Measurements from ENCODE around the gene ANXA8. TPM values are rescaled to one million over a fixed set of nuclear protein-coding genes. Genes with fewer than 3 reads are reported as not detected.
"Not testable (repeated sequence)": the region's sequence is repeated elsewhere in the genome, so short reads cannot be mapped to it uniquely, and the experiment has no call there.

Gene ANXA8
- total RNA-seq, 1 donor from 2014 or later: not detected

DNA sequence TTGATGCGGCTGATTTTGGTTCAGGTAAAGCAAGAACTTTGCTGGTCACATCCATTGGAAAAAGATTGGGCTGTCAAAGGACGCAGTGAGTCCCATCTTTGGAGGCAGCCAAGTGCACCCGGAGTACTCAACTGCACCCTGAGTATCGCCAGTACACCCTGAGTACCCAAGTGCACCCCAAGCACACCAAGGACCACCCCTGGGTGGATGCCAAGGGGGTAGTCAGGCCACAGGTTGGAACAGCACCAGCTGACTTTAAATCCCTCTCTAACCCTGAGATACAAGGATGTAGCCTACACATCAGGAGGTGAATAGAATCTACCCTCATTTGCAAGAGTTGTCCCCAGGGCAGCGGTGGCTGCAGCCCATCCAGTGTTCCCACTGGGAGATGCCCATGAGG, 16.5 kb downstream of the ANXA8 start:
- DNase-seq (ENCODE audit: low spot score in 2 of 2); FAIRE-seq: not testable (repeated sequence)

DNA sequence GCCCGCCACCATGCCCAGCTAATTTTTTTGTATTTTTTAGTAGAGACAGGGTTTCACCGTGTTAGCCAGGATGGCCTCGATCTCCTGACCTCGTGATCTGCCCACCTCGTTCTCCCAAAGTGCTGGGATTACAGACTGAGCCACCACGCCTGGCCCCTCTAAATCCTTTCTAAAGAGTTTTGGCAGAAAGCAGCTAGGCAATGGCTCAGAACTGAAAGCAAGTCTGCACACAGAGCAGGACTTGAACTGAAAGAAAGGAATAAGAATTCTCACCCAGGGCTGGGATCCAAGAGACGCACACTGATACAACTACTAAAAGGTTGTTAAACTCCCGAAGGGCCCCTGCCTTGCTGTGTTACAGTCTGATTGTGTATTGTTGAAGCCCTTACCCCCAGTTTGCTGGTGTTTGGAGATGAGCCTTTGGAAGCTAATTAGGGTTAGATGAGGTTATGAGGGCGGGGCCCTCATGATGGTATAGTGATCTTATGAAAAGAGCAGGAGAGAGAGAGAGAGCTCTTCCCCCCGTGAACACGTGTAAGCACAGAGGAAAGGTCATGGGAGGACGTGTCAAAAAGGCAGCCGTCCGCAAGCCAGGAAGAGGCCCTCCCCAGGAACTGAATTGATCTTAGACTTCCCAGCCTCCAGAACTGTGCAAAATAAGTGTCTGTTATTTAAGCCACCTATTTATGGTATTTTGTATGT, 18.5 kb downstream of the ANXA8 start:
- FAIRE-seq; DNase-seq (ENCODE audit: low spot score in 2 of 2): not testable (repeated sequence)

DNA sequence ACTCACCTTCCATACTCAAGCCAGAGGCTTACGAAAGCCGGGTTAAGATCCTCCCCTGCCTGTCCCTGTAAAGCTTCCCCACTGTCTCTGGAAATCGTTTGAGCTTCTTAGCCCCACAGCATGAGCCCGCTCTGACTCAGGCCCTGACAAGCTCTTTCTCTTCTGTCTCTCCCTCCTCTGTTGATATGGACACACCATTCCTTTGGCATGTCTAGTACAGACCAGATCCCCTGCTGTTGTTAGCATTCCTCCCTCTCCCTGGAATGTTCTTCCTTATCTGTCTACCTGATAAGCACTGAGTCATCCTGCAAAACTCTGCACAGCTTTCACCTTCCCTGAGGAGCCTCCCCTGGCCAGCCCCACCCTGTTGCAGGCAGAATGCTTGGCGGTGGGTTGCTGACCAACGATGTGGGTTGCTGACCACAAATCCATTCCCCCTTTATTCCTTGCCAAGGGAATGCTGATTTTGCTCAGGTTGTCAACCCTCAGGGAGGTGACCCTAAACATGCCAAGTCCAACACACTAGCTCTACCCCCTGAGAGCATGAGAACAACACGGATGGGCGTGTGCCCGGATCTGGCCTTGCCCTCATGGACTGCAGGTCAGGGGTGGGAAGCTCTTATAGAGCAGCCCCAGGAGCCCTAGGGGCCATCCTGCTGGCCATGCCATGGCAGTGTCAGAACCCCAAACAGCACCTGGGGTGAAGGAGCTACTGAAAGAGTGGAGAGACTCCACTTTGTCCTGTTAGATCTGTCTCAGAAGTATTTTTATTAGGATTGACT, 21.1 kb downstream of the ANXA8 start:
- not testable (repeated sequence) for FAIRE-seq

DNA sequence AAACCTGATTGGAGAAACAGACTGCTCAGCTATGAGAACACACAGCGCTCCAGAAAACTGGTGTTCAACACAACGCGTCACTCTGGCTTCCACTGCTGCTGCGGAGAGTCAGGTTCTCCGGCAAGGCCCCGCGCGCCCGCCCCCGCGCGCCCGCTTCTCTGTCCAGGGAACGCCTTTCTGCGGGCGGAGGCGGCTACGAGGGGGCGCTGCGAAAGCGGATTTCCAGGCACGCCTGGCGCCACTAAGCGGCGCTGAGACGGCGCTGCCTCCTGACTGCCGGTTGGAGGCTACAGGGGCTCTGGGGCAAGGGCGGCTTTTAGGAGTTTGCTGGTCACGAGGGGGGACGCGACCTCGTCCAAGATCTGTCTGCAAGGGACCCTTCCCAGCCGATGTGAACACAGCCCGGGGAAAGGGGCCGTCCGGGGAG, 22.6 kb downstream of the ANXA8 start:
- DNase-seq (ENCODE audit: low spot score in 2 of 2); FAIRE-seq: not testable (repeated sequence)

More for the DNA sequence above, 21.1 kb downstream of the ANXA8 start:
- DNase-seq (ENCODE audit: low spot score in 2 of 2): not testable (repeated sequence)

DNA sequence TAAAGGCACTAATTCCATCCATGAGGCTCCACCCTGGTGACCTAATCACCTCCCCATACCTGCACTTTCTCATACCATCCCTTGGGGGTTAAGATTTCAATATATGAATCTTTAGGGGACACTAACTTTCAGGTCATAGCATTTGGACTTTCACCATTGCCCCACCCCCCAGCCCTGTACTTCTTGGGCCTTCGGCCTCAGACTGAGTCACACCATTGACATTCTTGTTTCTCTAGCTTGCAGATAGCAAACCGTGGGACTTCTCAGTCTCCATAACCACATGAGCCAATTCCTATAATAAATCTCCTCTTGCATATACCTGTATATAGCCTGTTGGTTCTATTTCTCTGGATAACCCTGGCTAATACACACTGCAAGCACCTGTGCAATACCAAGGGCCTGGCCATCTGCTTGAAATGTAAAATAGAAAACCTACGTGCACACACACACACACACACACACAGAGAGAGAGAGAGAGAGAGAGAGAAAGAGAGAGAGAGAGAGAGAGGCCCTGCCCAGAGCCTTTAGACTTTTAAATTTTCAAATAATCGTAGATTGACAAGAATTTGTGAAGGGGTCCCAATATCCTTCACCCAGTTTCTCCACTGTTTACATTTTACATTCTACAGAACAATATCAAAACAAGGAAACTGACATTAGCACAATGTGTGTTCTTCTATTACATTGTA, 25.3 kb downstream of the ANXA8 start:
- FAIRE-seq: no peak
- DNase-seq (ENCODE audit: low spot score in 2 of 2): no peak

DNA sequence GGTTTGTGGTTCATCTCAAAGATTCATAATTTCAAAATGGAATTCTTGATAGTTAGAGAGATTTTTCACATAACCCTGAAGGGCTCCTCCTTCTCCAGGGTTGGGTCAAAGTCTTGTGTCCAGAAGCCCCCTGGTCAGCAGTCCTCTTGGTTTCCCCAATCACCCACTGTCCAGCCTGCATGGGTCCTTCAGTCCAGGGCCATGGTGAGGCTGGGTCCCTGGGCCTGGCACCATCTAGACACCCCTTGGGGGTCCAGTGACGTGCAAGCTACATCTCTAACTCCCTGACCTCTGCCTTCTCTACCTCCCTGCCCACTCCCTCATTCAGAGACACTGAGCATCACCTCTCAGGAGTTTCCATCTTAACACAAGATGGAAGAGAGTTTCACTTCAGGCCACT, 26.1 kb downstream of the ANXA8 start:
- no peak for FAIRE-seq
- DNase-seq (ENCODE audit: low spot score in 2 of 2): no peak

DNA sequence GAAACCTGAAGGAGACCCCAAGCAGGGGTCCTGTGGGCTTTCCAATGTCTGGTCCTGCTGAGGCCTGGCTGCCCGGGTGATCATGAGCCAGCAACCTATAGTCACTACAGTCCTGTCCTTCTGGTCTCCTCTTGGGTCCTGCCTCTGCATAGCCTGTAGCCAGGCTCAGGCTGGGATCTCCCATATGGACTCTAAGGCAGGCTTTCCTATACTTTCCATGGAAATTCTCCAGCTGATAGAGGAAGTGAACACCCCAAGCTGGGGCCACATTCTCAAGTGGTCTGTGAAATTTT, 26.4 kb downstream of the ANXA8 start:
- FAIRE-seq: no peak
- no peak for DNase-seq (ENCODE audit: low spot score in 2 of 2)

DNA sequence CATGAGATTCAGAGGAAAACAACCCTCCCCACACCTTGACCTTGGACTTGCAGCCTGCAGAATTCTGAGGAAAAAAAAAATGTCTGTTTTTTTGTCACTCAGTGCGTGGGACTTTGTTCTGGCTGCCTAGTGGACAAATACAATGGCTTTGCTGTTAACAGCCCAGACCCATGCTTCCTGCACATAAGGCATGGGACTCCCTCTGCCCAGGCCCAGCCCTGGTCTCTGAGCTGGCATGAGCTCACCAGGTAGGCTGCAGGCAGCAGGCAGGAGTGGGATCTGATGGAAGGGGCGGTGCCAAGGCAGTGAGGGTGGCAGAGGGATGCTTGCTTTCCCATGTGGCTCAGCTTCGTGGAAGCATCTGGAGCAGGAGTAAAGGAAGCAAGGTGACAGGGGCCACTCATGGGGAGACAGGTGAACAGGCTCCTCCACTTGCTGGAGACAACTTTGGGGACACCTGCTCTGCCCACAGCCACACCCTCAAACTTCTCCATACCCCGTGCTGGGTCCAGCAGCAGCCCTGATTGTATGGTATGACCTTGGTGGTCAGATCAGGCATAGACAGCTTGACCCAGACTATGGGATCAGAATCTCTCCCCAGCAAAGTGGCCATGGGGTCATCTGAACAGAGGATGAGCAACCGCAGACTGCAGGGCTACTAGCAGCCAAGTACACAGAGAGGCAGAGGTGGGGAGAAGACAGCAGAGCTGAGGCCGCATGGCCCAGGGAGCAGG, 27.0 kb downstream of the ANXA8 start:
- DNase-seq (ENCODE audit: low spot score in 2 of 2) (no peak), FAIRE-seq (no peak)

DNA sequence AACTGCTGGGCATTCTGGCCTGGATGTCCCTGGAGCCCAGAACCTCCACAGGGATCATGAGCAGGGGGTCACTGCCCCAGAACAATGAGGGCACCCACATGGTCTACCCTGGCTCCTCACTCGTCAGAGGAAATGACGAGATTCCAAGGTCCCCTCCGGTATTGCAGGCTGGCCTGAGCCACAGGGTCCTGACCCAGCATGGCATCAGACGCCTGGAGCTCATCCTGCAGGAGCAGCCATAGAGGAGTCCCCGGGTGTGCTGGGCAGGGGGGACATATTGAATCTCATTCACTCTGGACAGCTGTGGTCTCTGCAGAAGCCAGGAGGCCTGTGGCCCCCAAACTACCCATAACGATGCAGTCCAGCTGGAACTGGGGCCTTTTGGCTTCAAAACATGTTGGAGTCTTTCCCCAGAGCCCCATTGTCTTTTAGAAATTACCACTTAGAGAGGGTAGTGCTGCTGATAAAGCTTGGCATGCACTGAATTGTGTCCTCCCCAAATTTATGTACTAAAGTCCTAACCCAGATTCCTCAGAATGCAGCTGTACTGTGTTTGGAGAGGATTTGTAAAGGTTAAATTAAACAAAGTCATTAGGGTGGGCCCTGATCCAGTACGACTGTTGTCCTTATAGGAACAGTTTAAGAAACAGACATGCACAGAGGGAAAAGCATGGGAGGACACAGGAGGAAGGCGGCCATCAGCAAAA, 27.7 kb downstream of the ANXA8 start:
- FAIRE-seq (no peak), DNase-seq (ENCODE audit: low spot score in 2 of 2) (no peak)

DNA sequence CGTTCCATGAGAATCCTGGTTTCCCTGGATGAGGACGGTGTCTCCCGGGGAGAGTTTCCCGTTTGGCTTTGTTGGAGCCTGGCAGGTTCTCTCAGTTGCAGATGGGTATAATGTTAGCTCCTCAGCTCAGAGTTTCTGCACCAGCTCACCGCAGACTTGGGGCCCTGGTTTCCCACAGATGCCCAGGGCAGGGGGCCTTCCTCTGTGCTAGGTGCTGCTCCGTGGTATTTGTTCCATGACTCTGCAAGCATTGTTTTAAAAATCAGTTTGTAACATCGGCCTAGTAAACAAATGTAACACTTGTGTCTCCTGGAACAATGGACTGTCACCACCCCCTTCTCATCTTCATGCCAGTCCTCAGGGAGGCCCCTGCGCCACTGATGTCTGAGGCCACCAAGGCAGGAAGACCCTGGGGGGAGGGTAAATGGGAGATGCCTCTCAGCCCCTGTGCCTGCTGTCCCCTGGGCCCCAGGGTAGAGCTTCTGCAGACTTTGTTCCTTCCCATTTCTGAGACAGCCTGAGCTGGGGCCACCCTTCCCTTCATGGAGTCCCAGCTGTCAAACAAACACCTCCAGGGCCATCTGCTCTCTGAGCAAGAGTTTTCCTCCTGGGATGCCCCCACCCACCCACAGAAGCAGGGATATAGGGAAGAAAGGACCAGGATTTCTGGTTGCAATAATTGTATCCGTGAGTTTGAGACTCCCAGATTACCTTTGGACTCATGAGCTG, 28.4 kb downstream of the ANXA8 start:
- FAIRE-seq; DNase-seq (ENCODE audit: low spot score in 2 of 2): not testable (repeated sequence)

DNA sequence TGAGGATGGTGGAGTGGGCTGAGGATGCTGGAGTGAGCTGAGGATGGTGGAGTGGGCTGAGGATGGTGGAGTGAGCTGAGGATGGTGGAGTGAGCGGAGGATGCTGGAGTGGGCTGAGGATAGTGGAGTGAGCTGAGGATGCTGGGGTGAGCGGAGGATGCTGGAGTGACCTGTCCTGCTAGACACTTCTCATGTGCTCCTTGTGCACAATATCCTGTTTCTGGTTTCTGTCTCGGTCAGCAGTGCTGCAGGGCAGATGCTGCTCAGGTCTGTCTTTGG, 29.2 kb downstream of the ANXA8 start:
- FAIRE-seq: no peak

DNA sequence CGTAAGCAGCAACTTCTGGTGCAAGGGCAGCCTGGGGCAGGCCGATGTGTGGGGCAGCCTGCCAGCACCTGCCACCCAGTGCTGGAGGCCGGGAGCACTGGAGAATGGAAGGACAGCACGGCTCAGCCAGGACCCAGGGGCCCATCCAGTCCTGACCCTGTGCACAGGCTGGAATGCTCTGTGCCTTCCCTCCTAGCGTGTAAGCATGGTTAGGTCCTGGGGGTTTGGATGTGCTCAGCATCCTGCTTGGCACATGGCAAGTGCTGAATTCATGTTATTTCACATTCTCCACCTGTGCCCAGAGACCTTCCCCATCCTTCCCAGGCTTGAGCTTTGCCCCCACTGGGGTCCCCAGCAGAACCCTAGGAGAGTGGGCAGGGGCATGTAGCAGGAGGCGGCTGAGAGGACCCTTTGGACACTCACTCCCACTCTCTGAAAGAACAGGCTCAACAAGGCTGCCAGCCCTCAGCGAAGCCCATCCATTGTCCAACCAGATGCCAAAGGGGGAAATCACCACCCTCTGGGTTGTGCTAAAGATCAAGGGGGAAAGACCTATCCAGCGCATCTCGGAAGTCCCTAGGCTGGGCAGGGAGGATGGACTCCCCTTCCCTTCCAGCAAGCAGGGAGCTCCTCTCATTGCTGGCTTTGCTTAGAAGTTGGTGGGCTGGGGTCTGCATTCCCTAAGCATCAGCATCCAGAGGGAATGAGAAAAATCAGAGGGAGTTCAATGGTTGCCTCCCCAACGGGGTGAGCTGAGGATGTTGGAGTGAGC, 29.7 kb downstream of the ANXA8 start:
- no peak for DNase-seq (ENCODE audit: low spot score in 2 of 2)
- no peak for FAIRE-seq

More for the DNA sequence above, 29.2 kb downstream of the ANXA8 start:
- DNase-seq (ENCODE audit: low spot score in 2 of 2): no peak

DNA sequence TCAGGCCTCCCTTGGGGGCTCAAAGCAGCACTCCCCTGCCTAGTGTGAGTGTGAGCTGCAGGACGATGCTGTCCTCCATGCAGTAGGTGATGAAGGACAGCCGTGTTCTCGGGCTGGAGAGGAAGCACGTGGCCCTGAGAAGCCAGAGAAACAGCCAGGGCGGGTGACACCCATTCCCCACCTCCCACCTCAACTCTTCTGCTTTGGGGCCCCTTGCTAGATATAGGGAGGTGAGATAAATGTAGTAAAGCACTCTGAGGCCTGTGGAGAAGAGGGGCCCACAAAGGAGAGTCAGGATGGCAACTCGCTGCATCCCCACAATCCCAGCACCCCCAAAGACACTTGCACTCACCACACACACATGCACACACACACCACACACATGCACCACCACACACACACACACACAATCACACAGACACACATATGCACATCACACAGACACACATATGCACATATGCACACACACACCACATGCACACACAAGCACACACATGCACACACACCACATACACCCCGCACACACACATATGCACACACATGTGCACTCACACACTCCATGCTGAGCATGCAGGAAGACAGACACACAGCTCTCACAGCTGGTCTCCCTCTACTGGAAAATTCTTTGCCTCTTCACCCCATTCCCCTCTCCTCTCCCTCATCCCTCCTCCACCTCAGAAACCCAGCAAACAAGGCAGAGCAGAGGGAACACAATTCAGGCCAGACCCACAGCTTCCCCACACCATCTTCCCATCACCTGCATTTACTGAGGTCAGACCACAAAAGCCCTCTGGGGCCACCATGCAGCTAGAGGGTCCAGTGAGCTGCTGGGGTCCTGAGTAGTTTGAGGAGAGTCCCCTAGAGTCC, 30.5 kb downstream of the ANXA8 start:
- FAIRE-seq (no peak), DNase-seq (ENCODE audit: low spot score in 2 of 2) (no peak)

DNA sequence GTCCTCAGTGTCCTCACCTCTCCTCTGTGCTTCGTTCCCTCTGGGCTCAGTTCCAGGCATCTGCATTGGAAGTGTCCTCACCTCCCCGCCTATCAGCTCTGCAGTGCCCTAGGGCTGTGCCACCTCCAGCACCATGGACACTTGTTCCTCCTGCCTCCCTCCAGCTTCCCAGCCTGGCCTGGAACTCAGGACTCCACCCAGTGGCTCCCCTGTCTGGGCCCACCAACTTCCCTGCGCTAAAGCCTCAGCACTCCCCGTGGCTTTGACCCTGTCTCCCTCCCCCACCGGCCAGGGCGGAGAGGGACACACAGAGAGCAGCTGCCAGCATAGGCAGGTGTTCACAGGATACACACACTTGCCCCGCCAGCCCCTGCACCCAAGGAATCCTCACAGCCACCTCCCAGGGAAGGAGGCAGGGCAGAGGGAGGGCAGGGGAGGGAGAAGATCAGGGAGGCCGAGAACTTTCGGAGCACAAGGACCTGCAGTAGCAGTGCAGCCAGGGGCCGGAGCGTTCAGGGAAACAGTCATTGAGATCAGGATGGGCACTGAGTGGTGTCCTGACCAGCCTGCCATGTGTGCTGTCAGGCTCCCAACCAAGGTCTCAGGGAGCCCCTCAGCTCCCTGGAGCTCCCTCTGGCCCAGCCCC, 31.3 kb downstream of the ANXA8 start:
- no peak for DNase-seq (ENCODE audit: low spot score in 2 of 2)

DNA sequence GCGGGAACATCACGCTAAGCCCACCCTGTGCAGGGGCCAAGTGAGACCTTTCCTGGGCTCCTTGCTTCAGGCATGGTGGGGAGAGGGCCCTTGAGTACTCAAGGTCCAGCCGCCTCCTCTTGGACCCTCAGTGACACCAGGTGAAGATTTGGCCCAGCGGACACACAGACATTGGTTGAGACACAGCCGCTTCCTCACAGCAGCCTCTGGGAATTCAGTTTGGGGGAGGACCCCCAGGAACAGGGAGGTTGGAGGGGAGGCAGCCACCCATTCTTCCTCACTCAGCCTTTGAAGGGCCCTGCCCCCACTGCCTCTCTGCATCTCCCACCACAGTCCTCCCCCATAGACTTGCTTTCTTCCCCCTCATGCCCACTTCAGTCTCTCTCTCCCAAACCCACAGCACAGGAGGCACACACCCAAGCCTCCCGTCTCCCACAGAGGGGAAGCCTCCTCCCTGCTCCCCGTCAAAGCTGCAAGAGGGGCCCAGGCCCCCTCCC, 31.9 kb downstream of the ANXA8 start:
- DNase-seq (ENCODE audit: low spot score in 2 of 2) (no peak), FAIRE-seq (no peak)

More for the DNA sequence above, 31.3 kb downstream of the ANXA8 start:
- FAIRE-seq: no peak

DNA sequence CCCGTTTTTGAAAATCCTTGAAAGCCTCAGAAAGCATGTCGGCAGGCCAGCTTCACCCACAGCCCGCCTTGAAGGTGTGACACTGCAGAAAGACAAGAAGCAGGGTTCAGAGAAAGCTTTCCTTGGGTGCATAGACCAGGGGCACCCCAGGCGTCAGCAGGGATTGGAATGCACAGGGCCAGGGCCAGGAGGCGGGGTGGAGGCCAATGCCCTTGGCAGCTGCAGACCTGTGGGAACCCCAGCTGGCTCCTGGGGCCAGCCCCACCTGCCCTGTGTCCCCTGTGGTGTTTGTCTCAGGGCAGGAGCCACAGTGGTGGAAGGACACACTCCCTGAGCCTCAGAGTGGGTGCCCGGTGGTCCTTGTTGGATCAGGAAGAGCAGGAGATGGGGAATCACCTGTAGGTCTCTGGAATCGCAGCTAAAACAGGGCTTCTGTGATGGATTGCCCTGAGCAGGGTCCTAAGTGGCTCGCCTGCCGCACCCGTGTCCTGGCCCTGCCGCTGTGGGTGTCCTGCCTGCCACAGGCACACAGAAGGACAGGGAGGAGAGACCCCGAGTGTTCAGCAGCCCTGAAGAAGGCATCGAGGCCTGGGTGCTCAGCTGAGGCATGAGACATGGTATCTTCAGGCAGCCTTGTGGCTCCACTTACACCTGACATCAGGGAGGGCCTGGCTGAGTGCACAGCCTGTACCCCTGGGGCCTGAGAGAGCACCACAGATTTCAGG, 32.5 kb downstream of the ANXA8 start:
- FAIRE-seq: no peak
- DNase-seq (ENCODE audit: low spot score in 2 of 2): no peak

DNA sequence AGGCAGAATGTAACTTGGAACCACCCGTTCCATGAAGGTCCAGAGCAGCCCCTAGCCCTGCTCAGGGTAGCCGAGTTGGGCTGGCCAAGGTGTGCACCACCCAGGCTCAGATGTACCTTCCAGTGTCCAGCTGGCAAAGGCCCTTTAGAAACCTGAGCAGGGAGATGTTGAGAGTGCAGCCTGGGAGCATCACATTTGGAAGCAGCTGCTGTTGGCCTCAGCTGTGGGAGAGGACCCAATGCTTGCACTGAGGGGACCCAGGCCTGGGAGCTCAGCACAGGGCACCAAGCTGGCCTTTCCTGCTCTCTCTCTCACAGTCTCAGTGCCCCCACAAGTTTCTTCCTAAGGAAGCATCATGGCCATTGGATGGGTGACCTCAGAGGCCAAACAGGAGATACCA, 33.5 kb downstream of the ANXA8 start:
- DNase-seq (ENCODE audit: low spot score in 2 of 2) (no peak), FAIRE-seq (no peak)

Data from frontal cortex (tissue), 4 donors.